Sigmoid colon (tissue), 4 donors: ENCODE measurements around the gene MVB12A.

Source experiments
- EP300 ChIP-seq, 4 donors: sonication (generic); formaldehyde crosslinking; IDR thresholded peaks; one replicate each; pipeline ENCODE4 v1.6.1; 2017; ENCODE audit warnings: antibody characterized with exemption in 4 of 4
- POLR2A ChIP-seq, 2 donors: fragments of 450-650 bp; IDR thresholded peaks; one replicate each; pipeline ENCODE4 v1.6.1; 2016; ENCODE audit warnings: antibody characterized with exemption in 2 of 2, mild to moderate bottlenecking in 2 of 2, moderate library complexity in 2 of 2
- TF ChIP-seq, protein P1 (sequence below), 4 experiments: fragments of 450-650 bp in 3 of 4; fragments of 200-600 bp in 1 of 4; IDR thresholded peaks; one replicate each; pipeline ENCODE4 v1.5.1; 2016 to 2019; ENCODE audit warnings: antibody characterized with exemption in 4 of 4, mild to moderate bottlenecking in 3 of 4, moderate library complexity in 2 of 4

DNA sequence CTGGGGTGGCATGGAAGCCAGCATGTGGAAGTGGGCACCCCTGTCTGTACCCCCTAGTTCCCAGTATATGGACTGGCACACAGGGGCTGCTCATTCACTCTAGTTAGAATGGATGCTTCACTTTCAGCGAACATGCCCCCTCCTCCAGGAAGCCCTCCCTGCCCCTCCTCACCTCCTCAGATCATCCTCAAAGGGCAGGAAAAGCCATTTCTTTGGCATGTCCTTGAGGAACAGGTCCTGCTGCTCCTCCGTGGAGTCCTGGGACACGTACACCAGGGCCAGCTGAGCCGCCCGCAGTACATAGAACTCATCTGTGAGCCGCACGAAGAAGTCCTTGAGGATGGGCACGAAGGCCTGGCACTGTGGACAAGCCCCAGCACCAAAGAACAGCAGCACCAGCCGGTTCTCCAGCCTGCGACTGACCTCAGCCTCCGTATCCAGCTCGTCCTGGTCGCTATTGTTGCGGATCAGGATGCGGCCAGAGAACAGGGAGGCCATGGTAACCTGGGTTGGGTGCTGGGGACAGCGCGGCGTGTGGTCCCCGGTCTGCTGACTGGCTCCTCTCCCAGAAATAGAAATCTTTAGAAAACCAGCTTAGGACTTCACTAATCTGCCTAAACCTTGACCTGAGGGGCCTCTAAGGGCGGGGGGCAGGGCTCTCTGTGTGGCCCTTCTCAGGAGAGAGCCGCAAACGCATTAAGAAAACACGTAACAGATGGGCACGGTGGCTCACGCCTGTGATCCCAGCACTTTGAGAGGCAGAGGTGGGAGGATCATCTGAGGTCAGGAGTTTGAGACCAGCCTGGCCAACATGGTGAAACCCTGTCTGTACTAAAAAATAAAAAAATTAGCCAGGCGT is 40.8 kb downstream of the MVB12A start, which contains the start of gene NXNL1:
- TF ChIP-seq POLR2A (IDR thresholded peaks at IDR 0.05) = no peak
- TF ChIP-seq, protein P1, sequence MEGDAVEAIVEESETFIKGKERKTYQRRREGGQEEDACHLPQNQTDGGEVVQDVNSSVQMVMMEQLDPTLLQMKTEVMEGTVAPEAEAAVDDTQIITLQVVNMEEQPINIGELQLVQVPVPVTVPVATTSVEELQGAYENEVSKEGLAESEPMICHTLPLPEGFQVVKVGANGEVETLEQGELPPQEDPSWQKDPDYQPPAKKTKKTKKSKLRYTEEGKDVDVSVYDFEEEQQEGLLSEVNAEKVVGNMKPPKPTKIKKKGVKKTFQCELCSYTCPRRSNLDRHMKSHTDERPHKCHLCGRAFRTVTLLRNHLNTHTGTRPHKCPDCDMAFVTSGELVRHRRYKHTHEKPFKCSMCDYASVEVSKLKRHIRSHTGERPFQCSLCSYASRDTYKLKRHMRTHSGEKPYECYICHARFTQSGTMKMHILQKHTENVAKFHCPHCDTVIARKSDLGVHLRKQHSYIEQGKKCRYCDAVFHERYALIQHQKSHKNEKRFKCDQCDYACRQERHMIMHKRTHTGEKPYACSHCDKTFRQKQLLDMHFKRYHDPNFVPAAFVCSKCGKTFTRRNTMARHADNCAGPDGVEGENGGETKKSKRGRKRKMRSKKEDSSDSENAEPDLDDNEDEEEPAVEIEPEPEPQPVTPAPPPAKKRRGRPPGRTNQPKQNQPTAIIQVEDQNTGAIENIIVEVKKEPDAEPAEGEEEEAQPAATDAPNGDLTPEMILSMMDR (IDR thresholded peaks at IDR 0.05) = no peak
- no peak for TF ChIP-seq EP300 (IDR thresholded peaks at IDR 0.05)
